GM19023 (cell line): ENCODE data around the gene SCG5.

Experiments
- ATAC-seq: cut with Tn5 transposase; IDR thresholded peaks from one replicate; pipeline ENCODE4 v1.9.1; 2021; ENCODE audit warnings: mild to moderate bottlenecking, moderate library complexity; ENCODE audit not compliant: unreplicated experiment

SCG5 gene

GRCh38 chr15:32659340-32660155, 18.0 kb downstream of the SCG5 start:
- ATAC-seq: no peak

DNA sequence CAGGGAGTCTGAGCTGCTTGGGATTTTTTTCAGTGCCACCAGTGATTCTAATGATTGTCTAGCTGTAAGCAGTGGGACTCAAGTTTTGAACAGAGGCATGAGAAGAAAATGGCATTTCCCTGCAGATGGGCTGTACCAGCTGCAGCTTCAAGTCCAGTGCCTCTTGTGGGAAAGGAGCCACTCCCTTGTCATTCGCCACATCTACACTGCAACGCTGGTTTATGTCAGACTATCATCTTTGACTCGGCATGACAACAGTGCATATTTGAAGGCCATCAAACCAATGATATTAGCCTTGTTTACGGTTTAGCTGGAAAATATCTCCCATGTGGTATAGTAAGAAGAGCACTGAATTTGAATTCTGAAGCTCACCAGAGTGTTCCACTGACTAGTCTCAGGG, 22.2 kb downstream of the SCG5 start:
- ATAC-seq: no peak

DNA sequence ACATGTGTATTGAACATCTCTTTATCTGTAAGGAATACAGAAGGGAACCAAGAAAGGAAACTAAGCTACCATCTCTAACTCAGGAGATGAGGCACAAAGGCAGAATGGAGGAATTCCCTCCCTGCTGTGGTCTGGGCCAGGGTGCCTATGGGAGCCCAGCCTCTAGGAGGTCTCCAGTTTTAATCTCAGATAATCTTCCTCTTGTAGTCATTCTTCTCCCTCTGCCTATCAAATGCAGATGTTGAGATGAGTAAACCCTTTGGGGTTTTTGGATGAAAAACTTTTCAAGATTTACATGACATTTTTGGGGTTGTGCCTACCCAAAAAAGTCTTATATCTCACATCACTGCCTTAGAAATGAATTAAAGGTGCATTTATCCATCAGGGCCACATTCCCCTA, 23.3 kb downstream of the SCG5 start:
- ATAC-seq: no peak

- no peak for ATAC-seq
Measured at GRCh38 chr15:32667321-32667720, 25.8 kb downstream of the SCG5 start.

DNA sequence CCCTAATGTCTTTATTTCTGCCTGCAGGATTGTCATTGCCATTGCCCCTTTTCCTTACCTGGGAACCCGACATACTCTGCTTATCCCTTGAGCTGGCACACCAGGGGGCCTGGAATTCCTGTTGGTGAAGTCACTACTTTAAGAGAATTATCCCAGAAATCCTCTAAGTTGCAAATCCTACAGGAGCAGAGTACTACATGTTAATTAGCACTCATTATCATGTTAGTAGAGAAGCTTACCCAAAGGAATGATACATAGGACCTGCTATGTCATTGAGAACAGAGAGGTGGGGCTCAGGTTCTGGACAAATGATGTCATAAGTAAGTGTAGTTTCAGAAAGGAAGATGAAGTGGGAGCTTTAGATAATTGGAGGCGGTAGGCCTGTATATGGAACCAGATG, 27.4 kb downstream of the SCG5 start:
- no peak for ATAC-seq

GRCh38 chr15:32669896-32670611, 28.5 kb downstream of the SCG5 start:
- ATAC-seq: no peak

DNA sequence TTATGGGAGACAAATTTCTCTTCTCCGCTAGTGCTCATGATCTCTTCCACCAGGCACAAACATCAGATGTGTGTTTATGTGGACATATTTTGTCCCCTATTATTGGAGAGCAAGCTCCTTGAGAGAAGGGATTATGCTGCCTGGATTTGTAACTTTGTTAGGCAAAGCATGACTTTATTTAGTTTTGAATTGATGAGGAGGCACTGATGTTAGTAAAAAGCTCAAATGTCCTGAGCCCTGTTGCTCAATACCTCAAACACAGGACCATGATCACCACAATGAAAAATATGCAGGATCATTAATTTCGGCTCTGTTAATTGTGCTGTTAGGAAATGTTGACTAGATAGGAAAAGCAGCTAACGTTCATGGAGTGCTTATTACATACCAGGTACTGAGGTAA, 29.1 kb downstream of the SCG5 start:
- no peak for ATAC-seq

- no peak for ATAC-seq
Measured at GRCh38 chr15:32671339-32672325, 30.1 kb downstream of the SCG5 start.

GRCh38 chr15:32674681-32675080, 33.2 kb downstream of the SCG5 start:
- no peak for ATAC-seq

DNA sequence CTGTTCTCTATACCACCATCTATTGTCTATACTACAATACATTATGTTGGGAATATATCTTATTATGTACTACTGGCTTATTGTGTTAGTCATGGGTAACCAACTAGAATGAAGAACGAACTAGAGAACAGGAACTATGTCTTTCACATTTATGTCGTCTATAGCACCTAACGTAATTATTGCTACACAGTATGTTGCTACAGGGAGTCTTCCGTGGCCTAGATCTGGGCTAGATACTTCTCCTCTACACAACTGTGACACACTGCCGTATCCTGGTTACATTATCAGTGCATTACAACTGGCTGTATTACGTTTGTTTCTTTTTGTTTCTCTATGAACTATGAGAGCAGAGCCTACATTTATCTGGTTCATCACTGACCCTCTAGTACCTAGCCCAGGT, 34.0 kb downstream of the SCG5 start:
- no peak for ATAC-seq

- ATAC-seq: no peak
Measured at GRCh38 chr15:32676169-32676568, 34.7 kb downstream of the SCG5 start.

- no peak for ATAC-seq
Measured at GRCh38 chr15:32677238-32677750, 35.8 kb downstream of the SCG5 start.

GRCh38 chr15:32679298-32679690, 37.8 kb downstream of the SCG5 start:
- no peak for ATAC-seq

DNA sequence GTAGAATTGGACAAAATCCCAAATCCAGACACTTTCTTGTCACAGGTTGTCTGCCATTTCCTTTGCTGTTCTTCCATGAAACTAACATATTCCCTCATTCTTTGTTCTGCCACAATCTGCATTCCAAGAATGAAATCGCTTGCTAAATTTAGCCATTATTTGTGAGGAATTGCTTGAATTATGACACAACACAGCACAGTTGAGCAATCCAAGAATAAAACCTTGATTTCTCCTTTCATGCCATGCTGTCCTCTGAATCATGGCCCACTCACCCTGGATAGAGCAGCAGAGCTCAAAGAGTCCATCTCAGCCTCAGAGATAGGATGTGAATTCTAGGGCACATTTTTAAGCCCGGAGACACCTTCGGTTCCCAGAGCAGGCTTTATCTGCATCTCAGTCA, 41.1 kb downstream of the SCG5 start:
- ATAC-seq: no peak

DNA sequence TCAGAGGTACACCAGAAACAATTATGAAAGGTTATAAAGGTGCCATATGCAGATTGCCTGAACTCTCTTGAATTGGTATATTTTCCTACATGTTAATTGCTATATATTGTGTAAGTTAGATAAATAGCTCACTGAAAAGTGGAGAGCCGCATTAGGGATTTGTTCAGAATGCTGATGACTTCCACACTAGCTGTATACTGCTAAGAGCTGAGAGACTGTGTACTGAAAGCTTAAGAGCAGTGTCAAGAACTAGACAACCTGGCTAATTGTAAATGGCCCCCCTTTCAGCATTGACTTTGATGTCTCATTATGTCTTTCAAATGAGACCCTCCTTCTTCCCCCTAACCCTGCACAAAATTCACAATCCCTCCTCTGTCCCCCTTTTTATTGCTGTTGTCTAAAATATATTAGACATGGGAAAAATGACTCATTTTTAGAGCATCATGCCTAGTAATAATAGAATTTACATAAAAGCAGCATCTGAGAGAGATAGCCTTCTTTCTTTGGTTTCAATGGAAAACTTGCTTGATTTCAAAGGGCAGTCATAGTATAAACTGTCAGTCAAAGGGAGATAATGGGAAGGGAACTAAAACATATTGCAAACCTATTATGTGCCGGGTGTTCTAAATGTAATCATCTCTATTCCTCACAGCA, 41.6 kb downstream of the SCG5 start:
- ATAC-seq: no peak

GRCh38 chr15:32683906-32684584, 42.5 kb downstream of the SCG5 start:
- ATAC-seq: no peak

DNA sequence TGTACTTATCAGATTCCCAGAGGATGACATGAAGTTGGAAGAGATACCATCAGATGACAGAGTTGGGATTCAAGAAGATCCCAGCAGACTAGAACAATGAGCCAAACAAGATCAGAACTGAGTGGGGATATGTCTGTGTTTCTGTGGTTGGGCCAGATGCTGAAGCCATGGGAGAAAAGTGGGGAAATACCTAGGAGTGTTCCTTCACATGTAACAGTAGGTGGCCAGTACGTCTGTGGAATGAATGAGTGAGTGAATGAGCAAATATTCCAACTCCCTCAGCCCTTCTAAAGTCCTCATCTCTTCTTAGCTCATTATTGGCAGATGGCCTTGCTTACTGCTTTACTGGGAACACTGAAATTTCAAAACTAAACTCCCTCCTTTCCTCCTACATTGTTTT, 44.1 kb downstream of the SCG5 start:
- no peak for ATAC-seq

DNA sequence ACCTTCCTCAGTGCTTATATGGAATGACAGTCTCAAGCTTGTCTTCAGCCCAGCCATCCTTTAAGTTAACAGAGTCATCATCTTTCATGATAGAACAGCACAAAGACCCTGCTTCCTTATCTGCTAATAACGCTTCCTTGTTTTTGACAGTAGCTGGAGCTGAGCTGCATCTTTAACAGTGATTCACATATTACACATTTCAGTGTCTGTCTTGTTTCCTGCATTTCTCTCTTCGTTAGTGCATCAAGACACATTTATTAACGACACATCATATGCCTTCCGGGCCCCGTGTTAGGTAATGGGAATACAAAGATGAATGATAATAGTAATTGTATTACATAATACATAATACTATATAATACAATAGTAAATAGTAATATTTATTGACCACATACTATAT, 46.0 kb downstream of the SCG5 start:
- ATAC-seq: no peak

DNA sequence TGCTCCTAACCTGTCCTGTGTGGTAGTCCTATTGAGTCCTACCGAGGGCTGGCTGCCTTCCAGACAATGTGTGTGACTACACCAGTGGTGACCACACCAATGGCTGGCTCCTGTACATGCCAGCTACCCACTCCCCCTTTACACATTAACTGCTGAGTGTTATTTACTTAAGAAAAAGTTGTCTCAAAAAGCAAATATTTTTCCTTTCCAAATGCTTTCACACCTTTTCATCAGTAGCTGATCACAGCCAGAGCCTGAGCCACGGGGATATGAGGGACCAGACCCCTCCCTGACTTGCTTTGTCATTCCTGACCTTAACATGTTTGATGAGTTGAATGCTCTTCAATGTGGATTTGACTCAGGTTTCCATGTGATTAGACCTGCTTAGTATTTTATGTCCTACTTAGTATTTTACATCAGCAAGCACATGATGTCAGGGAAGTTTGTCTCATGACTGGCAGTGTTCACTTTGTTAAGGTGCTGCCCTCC, 46.7 kb downstream of the SCG5 start:
- ATAC-seq: no peak
